Measurements from ENCODE around the gene BICC1. TPM values are rescaled to one million over a fixed set of nuclear protein-coding genes. Genes with fewer than 3 reads are reported as not detected.

The BICC1 gene
- total RNA-seq, 1 experiment from 2014 or later, result 0.67 TPM

DNA sequence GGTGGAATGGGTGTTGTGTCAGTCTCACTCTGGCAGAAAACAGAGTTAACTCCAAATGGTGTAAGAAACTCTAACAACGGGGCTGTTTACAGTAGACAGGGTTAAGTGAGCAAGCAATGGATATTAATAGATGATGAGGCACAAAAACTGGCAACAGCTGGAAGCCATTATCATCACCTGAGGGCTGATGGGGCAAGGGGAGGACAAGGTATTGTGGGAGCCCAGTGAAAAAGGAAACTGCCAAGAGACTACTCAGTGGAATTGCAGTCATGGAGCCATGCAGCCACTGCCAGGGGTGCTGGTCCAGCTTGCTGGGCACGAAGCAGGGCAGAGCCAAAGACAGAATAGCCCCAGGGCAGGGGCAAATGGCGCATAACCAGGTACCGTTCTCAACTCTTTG is 260.7 kb downstream of the BICC1 start:
- intact Hi-C loops (cut with micrococcal nuclease; ENCODE audit: unreplicated experiment), result no loop called here
- ATAC-seq, result no peak
- in situ Hi-C loops (cut with HindIII; ENCODE audit: low pct_unique_long_range_greater_than_20kb, low sequenced_read_pairs), result no loop called here

DNA sequence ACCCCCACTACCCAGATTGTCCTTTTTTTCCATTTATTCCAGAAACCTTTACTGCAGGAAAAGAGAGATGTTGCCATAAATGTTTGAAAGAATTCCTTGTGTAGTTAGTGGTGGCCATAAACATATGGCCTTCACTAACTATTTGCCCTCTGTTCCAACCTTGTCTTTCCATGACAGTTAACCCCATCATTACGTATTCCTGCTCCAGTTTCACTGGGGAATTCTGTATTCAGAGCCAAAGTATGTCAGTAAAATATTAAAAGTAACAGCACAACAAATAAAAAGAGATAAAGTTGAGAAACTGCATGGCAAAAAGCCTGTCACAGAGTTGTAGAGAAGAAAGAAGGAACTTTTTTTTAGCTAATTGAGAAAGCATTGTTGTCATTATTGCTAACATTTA is 261.3 kb downstream of the BICC1 start:
- no peak for DNase-seq (ENCODE audit: low read depth, low spot score)
- ChIA-PET POLR2A (no interaction called here), CTCF (no interaction called here)
- Histone ChIP-seq H3K4me3 (ENCODE audit: low read depth in 2 of 2, low read length in 2 of 2) (no peak overlapping the region), H3K36me3 (ENCODE audit: control insufficient read depth, insufficient read depth, low read length) (no peaks in the 10 kb centered on the region), H3K9me3 (ENCODE audit: control insufficient read depth, insufficient read depth, low read depth, low read length) (no peaks in the 10 kb centered on the region), H3K4me1 (ENCODE audit: control insufficient read depth, insufficient read depth, low read length) (no peaks in the 10 kb centered on the region), H3K27ac (ENCODE audit: low read length) (no peak overlapping the region), H3K27me3 (ENCODE audit: control insufficient read depth, insufficient read depth, low read length) (no peaks in the 10 kb centered on the region)
- intact Hi-C loops (cut with micrococcal nuclease; ENCODE audit: unreplicated experiment), result no loop called here
- ATAC-seq, result no peak
- TF ChIP-seq SIN3A (IDR thresholded peaks at IDR 0.05; ENCODE audit: borderline replicate concordance, insufficient read depth, low read depth, low read length), result no peak
- TF ChIP-seq, protein P1, sequence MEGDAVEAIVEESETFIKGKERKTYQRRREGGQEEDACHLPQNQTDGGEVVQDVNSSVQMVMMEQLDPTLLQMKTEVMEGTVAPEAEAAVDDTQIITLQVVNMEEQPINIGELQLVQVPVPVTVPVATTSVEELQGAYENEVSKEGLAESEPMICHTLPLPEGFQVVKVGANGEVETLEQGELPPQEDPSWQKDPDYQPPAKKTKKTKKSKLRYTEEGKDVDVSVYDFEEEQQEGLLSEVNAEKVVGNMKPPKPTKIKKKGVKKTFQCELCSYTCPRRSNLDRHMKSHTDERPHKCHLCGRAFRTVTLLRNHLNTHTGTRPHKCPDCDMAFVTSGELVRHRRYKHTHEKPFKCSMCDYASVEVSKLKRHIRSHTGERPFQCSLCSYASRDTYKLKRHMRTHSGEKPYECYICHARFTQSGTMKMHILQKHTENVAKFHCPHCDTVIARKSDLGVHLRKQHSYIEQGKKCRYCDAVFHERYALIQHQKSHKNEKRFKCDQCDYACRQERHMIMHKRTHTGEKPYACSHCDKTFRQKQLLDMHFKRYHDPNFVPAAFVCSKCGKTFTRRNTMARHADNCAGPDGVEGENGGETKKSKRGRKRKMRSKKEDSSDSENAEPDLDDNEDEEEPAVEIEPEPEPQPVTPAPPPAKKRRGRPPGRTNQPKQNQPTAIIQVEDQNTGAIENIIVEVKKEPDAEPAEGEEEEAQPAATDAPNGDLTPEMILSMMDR (IDR thresholded peaks at IDR 0.05), result no peak
- TF ChIP-seq TCF7L2 (IDR thresholded peaks at IDR 0.05; ENCODE audit: low read depth, low read length), result no peak
- no peak for TF ChIP-seq POLR2AphosphoS5 (IDR thresholded peaks at IDR 0.05; ENCODE audit: low read depth, low read length)
- TF ChIP-seq, protein P2, sequence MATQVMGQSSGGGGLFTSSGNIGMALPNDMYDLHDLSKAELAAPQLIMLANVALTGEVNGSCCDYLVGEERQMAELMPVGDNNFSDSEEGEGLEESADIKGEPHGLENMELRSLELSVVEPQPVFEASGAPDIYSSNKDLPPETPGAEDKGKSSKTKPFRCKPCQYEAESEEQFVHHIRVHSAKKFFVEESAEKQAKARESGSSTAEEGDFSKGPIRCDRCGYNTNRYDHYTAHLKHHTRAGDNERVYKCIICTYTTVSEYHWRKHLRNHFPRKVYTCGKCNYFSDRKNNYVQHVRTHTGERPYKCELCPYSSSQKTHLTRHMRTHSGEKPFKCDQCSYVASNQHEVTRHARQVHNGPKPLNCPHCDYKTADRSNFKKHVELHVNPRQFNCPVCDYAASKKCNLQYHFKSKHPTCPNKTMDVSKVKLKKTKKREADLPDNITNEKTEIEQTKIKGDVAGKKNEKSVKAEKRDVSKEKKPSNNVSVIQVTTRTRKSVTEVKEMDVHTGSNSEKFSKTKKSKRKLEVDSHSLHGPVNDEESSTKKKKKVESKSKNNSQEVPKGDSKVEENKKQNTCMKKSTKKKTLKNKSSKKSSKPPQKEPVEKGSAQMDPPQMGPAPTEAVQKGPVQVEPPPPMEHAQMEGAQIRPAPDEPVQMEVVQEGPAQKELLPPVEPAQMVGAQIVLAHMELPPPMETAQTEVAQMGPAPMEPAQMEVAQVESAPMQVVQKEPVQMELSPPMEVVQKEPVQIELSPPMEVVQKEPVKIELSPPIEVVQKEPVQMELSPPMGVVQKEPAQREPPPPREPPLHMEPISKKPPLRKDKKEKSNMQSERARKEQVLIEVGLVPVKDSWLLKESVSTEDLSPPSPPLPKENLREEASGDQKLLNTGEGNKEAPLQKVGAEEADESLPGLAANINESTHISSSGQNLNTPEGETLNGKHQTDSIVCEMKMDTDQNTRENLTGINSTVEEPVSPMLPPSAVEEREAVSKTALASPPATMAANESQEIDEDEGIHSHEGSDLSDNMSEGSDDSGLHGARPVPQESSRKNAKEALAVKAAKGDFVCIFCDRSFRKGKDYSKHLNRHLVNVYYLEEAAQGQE (IDR thresholded peaks at IDR 0.05; ENCODE audit: insufficient read depth in 1 of 2, low read depth in 2 of 2, low read length in 1 of 2), result no peak
- in situ Hi-C loops (cut with HindIII; ENCODE audit: low pct_unique_long_range_greater_than_20kb, low sequenced_read_pairs), result no loop called here
- no TSS peak for BruUV-seq (replicated peaks)

More for the DNA sequence above, 260.7 kb downstream of the BICC1 start:
- Histone ChIP-seq H3K36me3 (ENCODE audit: control insufficient read depth, insufficient read depth, low read length) (no peaks in the 10 kb centered on the region), H3K4me3 (ENCODE audit: low read depth in 2 of 2, low read length in 2 of 2) (no peak overlapping the region), H3K27ac (ENCODE audit: low read length) (no peak overlapping the region), H3K27me3 (ENCODE audit: control insufficient read depth, insufficient read depth, low read length) (no peaks in the 10 kb centered on the region), H3K4me1 (ENCODE audit: control insufficient read depth, insufficient read depth, low read length) (no peaks in the 10 kb centered on the region), H3K9me3 (ENCODE audit: control insufficient read depth, insufficient read depth, low read depth, low read length) (no peaks in the 10 kb centered on the region)
- ChIA-PET CTCF (no interaction called here), POLR2A (no interaction called here)
- DNase-seq (ENCODE audit: low read depth, low spot score), result no peak
- TF ChIP-seq SIN3A (IDR thresholded peaks at IDR 0.05; ENCODE audit: borderline replicate concordance, insufficient read depth, low read depth, low read length), result no peak
- no peak for TF ChIP-seq POLR2AphosphoS5 (IDR thresholded peaks at IDR 0.05; ENCODE audit: low read depth, low read length)
- no peak for TF ChIP-seq TCF7L2 (IDR thresholded peaks at IDR 0.05; ENCODE audit: low read depth, low read length)
- TF ChIP-seq, protein P1 (IDR thresholded peaks at IDR 0.05), result no peak
- TF ChIP-seq, protein P2 (IDR thresholded peaks at IDR 0.05; ENCODE audit: insufficient read depth in 1 of 2, low read depth in 2 of 2, low read length in 1 of 2), result no peak
- BruUV-seq (replicated peaks), result no TSS peak
